ENCODE data around the gene RBAK. TPM values are rescaled to one million over a fixed set of nuclear protein-coding genes. Genes with fewer than 3 reads are reported as not detected.

RBAK gene
- total RNA-seq: 10 to 100 TPM in 3 of 4 donors, 1 to 10 TPM in 1; 9.6 to 16.9 (median 12.3) TPM

GRCh38 chr7:5045558-5046396, at the start of gene RBAK:
TSS of gene RBAK (plus strand) at chr7:5045860. CDS start at chr7:5048077, 2,217 bp downstream.
- peak in 3 of 4 experiments; percentile 8 to 27 (median 15) for TF ChIP-seq CTCF (IDR thresholded peaks at IDR 0.05)
- peak; percentile 39 to 51 for TF ChIP-seq POLR2A (IDR thresholded peaks at IDR 0.05)
- TF ChIP-seq POLR2AphosphoS5 (IDR thresholded peaks at IDR 0.05): peak; percentile 63
- no peak for TF ChIP-seq EP300 (IDR thresholded peaks at IDR 0.05)
- 10% methylated on average over 2 of the region's 69 CpGs; no CpG with 5 or more reads in 1 of the 2 donors for WGBS, 2 donors (ENCODE audit: low coverage in 1 of 2)
- Histone ChIP-seq H3K27me3 (no peaks in the 10 kb centered on the region), H3K9me3 (peaks cover 0 to 5% (median 0%) of the 10 kb centered on the region in 3 donors), H3K36me3 (peaks cover 0 to 29% of the 10 kb centered on the region in 2 donors), H3K27ac (peak within 1 kb of the TSS; percentile 9 to 91 (median 87)), H3K4me3 (peak within 1 kb of the TSS; percentile 54 to 97), H3K4me1 (peaks cover 0 to 19% (median 4%) of the 10 kb centered on the region in 3 donors)
- peak; percentile 100 for ATAC-seq

- WGBS, 2 donors (ENCODE audit: low coverage in 1 of 2): 100% methylated on average over 2 of the region's 7 CpGs; no CpG with 5 or more reads in 1 of the 2 donors
- Histone ChIP-seq H3K27ac (no peak overlapping the region), H3K27me3 (no peaks in the 10 kb centered on the region), H3K4me1 (no peaks in the 10 kb centered on the region), H3K4me3 (no peak overlapping the region), H3K9me3 (no peaks in the 10 kb centered on the region), H3K36me3 (peaks cover 0 to 94% of the 10 kb centered on the region in 2 donors)
- ATAC-seq: no peak
- TF ChIP-seq POLR2A (IDR thresholded peaks at IDR 0.05): no peak
Observed at GRCh38 chr7:4996696-4997222, 48.9 kb upstream of the RBAK start.

DNA sequence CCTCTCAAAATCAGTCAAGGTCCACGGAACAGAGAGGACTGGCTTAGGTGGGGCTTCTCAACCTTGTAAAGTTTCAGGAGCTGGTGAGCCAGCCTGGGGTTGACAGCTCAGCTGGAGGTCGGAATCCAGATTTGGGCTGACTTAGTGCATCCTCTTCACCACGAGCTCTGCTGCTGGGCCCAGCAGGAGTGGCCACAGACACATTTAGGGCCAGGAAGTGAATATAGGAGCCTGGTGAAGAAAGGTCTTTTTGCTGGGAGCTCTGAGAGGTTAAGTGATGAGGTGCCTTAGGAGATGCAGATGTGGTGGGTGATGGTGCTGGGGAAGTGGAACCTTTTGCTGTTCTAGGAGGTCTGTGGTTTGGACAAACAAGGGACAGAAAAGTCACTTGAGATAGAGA, 47.4 kb upstream of the RBAK start:
- Histone ChIP-seq H3K27me3 (no peaks in the 10 kb centered on the region), H3K4me3 (no peak overlapping the region), H3K27ac (no peak overlapping the region), H3K9me3 (no peaks in the 10 kb centered on the region), H3K36me3 (peaks cover 0 to 94% of the 10 kb centered on the region in 2 donors), H3K4me1 (no peaks in the 10 kb centered on the region)
- TF ChIP-seq CTCF (IDR thresholded peaks at IDR 0.05): no peak
- no peak for TF ChIP-seq POLR2AphosphoS5 (IDR thresholded peaks at IDR 0.05)
- TF ChIP-seq POLR2A (IDR thresholded peaks at IDR 0.05): no peak
- no peak for TF ChIP-seq EP300 (IDR thresholded peaks at IDR 0.05)
- ATAC-seq: no peak
- WGBS, 2 donors (ENCODE audit: low coverage in 1 of 2): 73 to 100% methylated on average over 1 to 2 of the region's 3 CpGs

- H3K27ac ChIP-seq: no peak overlapping the region
- H3K4me3 ChIP-seq: no peak overlapping the region
- WGBS, 2 donors (ENCODE audit: low coverage in 1 of 2): 83 to 86% methylated on average over 5 to 6 of the region's 7 CpGs
- no peak for TF ChIP-seq EP300 (IDR thresholded peaks at IDR 0.05)
- no peak for TF ChIP-seq POLR2AphosphoS5 (IDR thresholded peaks at IDR 0.05)
- TF ChIP-seq CTCF (IDR thresholded peaks at IDR 0.05): no peak
- TF ChIP-seq POLR2A (IDR thresholded peaks at IDR 0.05): no peak
- no peaks in the 10 kb centered on the region for H3K4me1 ChIP-seq
- no peaks in the 10 kb centered on the region for H3K9me3 ChIP-seq
- ATAC-seq: no peak
- H3K27me3 ChIP-seq: no peaks in the 10 kb centered on the region
- H3K36me3 ChIP-seq: peaks cover 0 to 90% of the 10 kb centered on the region in 2 donors
Observed at GRCh38 chr7:4998910-4999309, 46.8 kb upstream of the RBAK start.

DNA sequence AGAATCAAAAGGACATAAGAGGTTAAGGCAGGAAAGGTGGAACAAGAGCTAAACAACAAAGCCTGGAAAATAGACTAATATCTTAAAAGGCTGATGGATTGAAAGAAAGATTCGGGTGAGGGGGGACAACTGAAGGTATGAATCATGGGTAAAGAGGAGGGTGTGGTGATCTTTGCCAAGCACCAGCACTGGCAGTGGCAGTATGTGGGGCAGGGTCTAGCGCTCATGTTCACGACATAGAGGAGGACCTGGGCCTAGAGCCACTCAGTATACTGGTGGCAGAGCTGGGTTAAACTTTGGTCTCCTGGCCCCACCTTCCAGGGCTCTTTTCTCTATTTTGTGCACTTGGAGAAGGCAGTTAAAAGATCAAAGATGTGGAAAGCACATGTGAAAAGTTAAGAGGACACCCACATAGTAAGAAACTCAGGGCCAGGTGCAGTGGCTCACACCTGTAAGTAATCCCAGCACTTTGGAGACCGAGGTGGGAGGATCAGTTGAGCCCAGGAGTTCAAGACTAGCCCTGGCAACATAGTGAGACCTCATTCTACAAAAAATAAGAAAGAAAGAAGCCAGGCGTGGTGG, 46.2 kb upstream of the RBAK start:
- no peaks in the 10 kb centered on the region for H3K4me1 ChIP-seq
- H3K27ac ChIP-seq: no peak overlapping the region
- no peak for TF ChIP-seq EP300 (IDR thresholded peaks at IDR 0.05)
- TF ChIP-seq POLR2A (IDR thresholded peaks at IDR 0.05): no peak
- no peak for TF ChIP-seq POLR2AphosphoS5 (IDR thresholded peaks at IDR 0.05)
- TF ChIP-seq CTCF (IDR thresholded peaks at IDR 0.05): no peak
- H3K9me3 ChIP-seq: no peaks in the 10 kb centered on the region
- no peak overlapping the region for H3K4me3 ChIP-seq
- H3K36me3 ChIP-seq: peaks cover 0 to 85% of the 10 kb centered on the region in 2 donors
- no peaks in the 10 kb centered on the region for H3K27me3 ChIP-seq
- ATAC-seq: no peak
- 84 to 89% methylated on average over 4 to 5 of the region's 5 CpGs for WGBS, 2 donors (ENCODE audit: low coverage in 1 of 2)

All from gastroesophageal sphincter (tissue), 4 donors.